Measurements from ENCODE around the gene PTEN. TPM values are rescaled to one million over a fixed set of nuclear protein-coding genes. Genes with fewer than 3 reads are reported as not detected.
"Not testable (repeated sequence)": the region's sequence is repeated elsewhere in the genome, so short reads cannot be mapped to it uniquely, and the experiment has no call there.

PTEN gene
- total RNA-seq, 4 donors from 2014 or later, result 27.9 to 131 (median 68.1) TPM

DNA sequence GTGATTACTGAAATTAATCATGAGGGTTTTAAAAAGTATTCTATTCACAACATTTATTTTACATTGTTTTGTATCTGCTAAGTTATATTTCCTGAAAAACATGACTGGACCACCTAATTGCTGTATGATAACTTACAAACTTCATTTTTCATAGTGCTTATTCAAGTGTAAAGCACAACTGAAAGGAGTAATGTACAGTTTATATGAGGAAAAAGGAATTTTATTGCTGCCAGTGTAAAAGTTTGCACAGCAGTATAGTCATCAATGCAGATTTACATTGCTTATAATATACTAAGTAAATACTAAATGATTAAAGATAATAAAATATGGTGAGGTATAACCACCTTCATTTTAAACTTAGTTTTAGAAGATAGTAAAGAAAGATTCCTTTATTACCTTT is 4.0 kb downstream of the PTEN start:
- Histone ChIP-seq H3K27ac (peak overlapping the region; percentile 40 to 99 (median 96)), H3K4me1 (peaks cover 7 to 55% (median 17%) of the 10 kb centered on the region in 3 donors), H3K36me3 (no peaks in the 10 kb centered on the region), H3K9me3 (no peaks in the 10 kb centered on the region), H3K27me3 (no peaks in the 10 kb centered on the region), H3K4me3 (peak overlapping the region; percentile 69 to 97 (median 92))
- intact Hi-C loops (cut with DNase I), result loop anchor here (10.0 kb wide), 1 partner anchor 687 kb away; no protein-coding TSS in a partner anchor
- TF ChIP-seq, protein P1, sequence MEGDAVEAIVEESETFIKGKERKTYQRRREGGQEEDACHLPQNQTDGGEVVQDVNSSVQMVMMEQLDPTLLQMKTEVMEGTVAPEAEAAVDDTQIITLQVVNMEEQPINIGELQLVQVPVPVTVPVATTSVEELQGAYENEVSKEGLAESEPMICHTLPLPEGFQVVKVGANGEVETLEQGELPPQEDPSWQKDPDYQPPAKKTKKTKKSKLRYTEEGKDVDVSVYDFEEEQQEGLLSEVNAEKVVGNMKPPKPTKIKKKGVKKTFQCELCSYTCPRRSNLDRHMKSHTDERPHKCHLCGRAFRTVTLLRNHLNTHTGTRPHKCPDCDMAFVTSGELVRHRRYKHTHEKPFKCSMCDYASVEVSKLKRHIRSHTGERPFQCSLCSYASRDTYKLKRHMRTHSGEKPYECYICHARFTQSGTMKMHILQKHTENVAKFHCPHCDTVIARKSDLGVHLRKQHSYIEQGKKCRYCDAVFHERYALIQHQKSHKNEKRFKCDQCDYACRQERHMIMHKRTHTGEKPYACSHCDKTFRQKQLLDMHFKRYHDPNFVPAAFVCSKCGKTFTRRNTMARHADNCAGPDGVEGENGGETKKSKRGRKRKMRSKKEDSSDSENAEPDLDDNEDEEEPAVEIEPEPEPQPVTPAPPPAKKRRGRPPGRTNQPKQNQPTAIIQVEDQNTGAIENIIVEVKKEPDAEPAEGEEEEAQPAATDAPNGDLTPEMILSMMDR (IDR thresholded peaks at IDR 0.05), result no peak
- no peak for TF ChIP-seq POLR2A (IDR thresholded peaks at IDR 0.05)
- no peak for DNase-seq

DNA sequence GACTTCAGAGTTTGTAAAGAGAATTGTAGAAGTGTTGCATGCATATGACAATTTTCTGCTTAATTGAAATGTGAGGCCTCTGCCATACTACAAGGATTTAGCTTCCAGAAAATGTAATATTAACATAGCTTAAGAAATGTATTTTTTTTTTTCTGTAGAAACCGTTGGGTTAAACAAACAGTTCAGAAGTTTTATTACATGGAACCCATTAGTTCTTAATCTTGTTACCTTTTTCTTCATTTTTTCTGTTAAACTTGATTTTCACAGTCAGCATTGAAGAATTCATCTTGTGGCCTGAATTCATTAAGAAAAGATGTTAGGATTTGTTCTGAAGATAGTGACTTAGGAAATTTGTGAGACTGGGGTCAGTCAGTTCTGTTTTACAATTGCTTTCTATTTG is 4.9 kb downstream of the PTEN start:
- no peaks in the 10 kb centered on the region for H3K27me3 ChIP-seq
- H3K4me3 ChIP-seq, result peak overlapping the region; percentile 8 to 97 (median 92)
- no peak for DNase-seq
- peaks cover 7 to 63% (median 23%) of the 10 kb centered on the region in 3 donors for H3K4me1 ChIP-seq
- 0 to 9% methylated on average over 1 of the region's 1 CpG for WGBS, 2 donors
- intact Hi-C loops (cut with DNase I), result loop anchor here (10.0 kb wide), 1 partner anchor 687 kb away; no protein-coding TSS in a partner anchor
- no peaks in the 10 kb centered on the region for H3K9me3 ChIP-seq
- peak overlapping the region in 3 of 4 donors; percentile 16 to 99 (median 96) for H3K27ac ChIP-seq
- peaks cover 0 to 4% (median 2%) of the 10 kb centered on the region in 3 donors for H3K36me3 ChIP-seq
- TF ChIP-seq, protein P1 (IDR thresholded peaks at IDR 0.05), result no peak
- no peak for TF ChIP-seq POLR2A (IDR thresholded peaks at IDR 0.05)

- 50 to 86% methylated on average over 4 to 9 of the region's 9 CpGs for WGBS, 2 donors
- not testable (repeated sequence) for H3K36me3 ChIP-seq, DNase-seq, H3K9me3 ChIP-seq, H3K27me3 ChIP-seq
- intact Hi-C loops (cut with DNase I), result loop anchor here (10.0 kb wide), 1 partner anchor 686 kb away; no protein-coding TSS in a partner anchor
- peak overlapping the region in 3 of 4 donors; percentile 92 to 97 (median 92) for H3K4me3 ChIP-seq
- peak overlapping the region in 3 of 4 donors; percentile 33 to 96 (median 37) for H3K27ac ChIP-seq
- H3K4me1 ChIP-seq, result peaks cover 7 to 72% (median 28%) of the 10 kb centered on the region in 3 donors
These were observed 5.7 kb downstream of the PTEN start for GRCh38 chr10:87869139-87869538.

DNA sequence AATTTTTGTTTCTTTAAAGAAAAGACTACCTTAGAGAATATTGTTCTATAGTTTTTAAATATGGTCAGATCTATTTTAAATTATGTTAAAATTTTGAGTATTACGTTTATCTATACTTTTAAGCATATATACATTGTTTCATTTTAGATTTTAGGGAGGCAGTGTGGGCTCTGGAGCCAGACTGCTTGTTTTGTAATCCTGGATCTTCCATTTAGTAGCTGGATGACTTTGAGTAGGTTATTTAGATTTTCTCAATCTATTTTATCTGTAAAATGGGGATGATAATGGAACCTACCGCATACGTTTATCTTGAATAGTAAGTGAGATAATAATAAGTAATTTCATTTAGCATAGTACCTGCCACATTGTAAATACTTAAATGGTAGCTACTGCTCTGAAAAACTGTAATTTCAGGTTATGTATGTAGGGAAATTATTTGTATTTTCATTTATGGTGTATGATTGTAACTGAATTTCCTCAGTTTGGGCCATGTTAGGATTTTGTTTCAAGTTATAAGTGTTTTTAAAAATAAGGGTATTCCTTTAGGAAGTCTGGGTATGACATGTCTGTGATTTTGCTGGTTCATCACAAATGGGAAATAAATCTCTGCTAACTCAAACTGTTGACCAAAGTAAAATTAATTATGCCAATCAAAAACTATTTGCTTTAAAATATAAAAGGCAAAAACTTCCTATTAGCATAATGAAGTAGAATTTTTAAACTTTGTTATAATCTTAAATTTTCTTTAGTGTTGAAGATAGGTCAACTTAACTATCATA is 6.5 kb downstream of the PTEN start:
- Histone ChIP-seq H3K9me3 (no peaks in the 10 kb centered on the region), H3K4me3 (peak overlapping the region in 2 of 4 donors; percentile 92 to 97), H3K27ac (peak overlapping the region in 3 of 4 donors; percentile 17 to 96 (median 37)), H3K27me3 (no peaks in the 10 kb centered on the region), H3K4me1 (peaks cover 9 to 80% (median 32%) of the 10 kb centered on the region in 3 donors), H3K36me3 (peaks cover 0 to 4% (median 3%) of the 10 kb centered on the region in 3 donors)
- DNase-seq, result no peak
- no peak for TF ChIP-seq POLR2A (IDR thresholded peaks at IDR 0.05)
- TF ChIP-seq, protein P1 (IDR thresholded peaks at IDR 0.05), result no peak
- intact Hi-C loops (cut with DNase I), result loop anchor here (10.0 kb wide), 1 partner anchor 685 kb away; no protein-coding TSS in a partner anchor
- 67 to 79% methylated on average over 3 of the region's 3 CpGs for WGBS, 2 donors

GRCh38 chr10:87872828-87873227 is 9.4 kb downstream of the PTEN start:
- Histone ChIP-seq H3K27ac (peak overlapping the region in 1 of 4 donors; percentile 17), H3K27me3 (no peaks in the 10 kb centered on the region), H3K4me1 (peaks cover 9 to 97% (median 32%) of the 10 kb centered on the region in 3 donors), H3K9me3 (no peaks in the 10 kb centered on the region), H3K36me3 (peaks cover 0 to 6% (median 3%) of the 10 kb centered on the region in 3 donors), H3K4me3 (no peak overlapping the region)
- 95 to 99% methylated on average over 6 of the region's 6 CpGs for WGBS, 2 donors
- no peak for TF ChIP-seq POLR2A (IDR thresholded peaks at IDR 0.05)
- TF ChIP-seq, protein P1 (IDR thresholded peaks at IDR 0.05), result no peak
- intact Hi-C loops (cut with DNase I), result no loop called here
- DNase-seq, result no peak

Data from esophagus squamous epithelium (tissue), 5 donors.